MG63 (cell line): ENCODE data around the gene F8. TPM values are rescaled to one million over a fixed set of nuclear protein-coding genes. Genes with fewer than 3 reads are reported as not detected.
"Not testable (repeated sequence)": the region's sequence is repeated elsewhere in the genome, so short reads cannot be mapped to it uniquely, and the experiment has no call there.

Experiments
- DNase-seq: peaks from one replicate; pipeline ENCODE4 v3.0.0-alpha.2; 2020
- H3K27me3 ChIP-seq: fragments of 250-450 bp; sonication (Bioruptor Pico); 2 replicates; pipeline ENCODE4 v1.5.1; 2020; ENCODE audit warnings: mild to moderate bottlenecking, moderate library complexity
- H3K36me3 ChIP-seq: fragments of 250-450 bp; sonication (Bioruptor Pico); 2 replicates; pipeline ENCODE4 v1.5.1; 2020; ENCODE audit warnings: mild to moderate bottlenecking, moderate library complexity
- H3K4me3 ChIP-seq: fragments of 250-450 bp; sonication (Bioruptor Pico); 2 replicates; pipeline ENCODE4 v1.5.1; 2020; ENCODE audit warnings: mild to moderate bottlenecking, moderate library complexity
- H3K9me3 ChIP-seq: fragments of 250-450 bp; sonication (Bioruptor Pico); 2 replicates; pipeline ENCODE4 v1.5.1; 2020; ENCODE audit warnings: mild to moderate bottlenecking, moderate library complexity
- total RNA-seq: library from RNA; depleted of rRNA; stranded (reverse); fragments of >200 nt; shearing (Covaris generic); gene quantifications from 2 replicates; pipeline ENCODE4 v1.2.3, GENCODE V29; 2014; ENCODE audit warnings: low replicate concordance

The F8 gene
- total RNA-seq, 1 experiment from 2014 or later = 5.6 TPM

- H3K27me3 ChIP-seq, H3K4me3 ChIP-seq, H3K36me3 ChIP-seq, H3K9me3 ChIP-seq, DNase-seq: not testable (repeated sequence)
These were observed 16.1 kb downstream of the F8 start for GRCh38 chrX:155006379-155006778.

- H3K4me3 ChIP-seq = no peak overlapping the region
- no peak for DNase-seq
- H3K27me3 ChIP-seq = no peaks in the 10 kb centered on the region
- no peaks in the 10 kb centered on the region for H3K36me3 ChIP-seq
- H3K9me3 ChIP-seq = no peaks in the 10 kb centered on the region
These were observed 17.3 kb downstream of the F8 start for GRCh38 chrX:155005190-155005589.

GRCh38 chrX:155001873-155002272 lies 20.6 kb downstream of the F8 start:
- no peak overlapping the region for H3K4me3 ChIP-seq
- H3K36me3 ChIP-seq = no peaks in the 10 kb centered on the region
- H3K27me3 ChIP-seq = no peaks in the 10 kb centered on the region
- DNase-seq = no peak
- no peaks in the 10 kb centered on the region for H3K9me3 ChIP-seq

DNA sequence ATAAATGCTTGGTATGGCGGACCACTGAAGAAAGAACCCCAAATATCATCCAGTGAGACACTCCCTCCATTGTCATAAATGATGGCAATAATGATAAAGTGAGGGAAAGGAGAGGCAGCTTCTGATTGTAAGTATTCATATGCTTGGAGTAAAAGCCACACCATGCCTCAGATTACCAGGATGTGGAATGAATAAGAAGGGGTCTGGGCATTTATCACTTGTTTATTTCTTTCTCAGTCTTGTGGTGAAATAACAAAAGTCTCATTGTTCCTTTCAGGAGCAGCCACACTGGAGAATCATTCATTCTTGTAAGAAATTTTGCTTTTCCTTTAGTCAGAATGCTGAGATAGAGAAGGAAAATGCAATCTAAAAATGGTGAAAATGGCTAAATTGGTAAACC lies 21.7 kb downstream of the F8 start:
- Histone ChIP-seq H3K9me3 (no peaks in the 10 kb centered on the region), H3K27me3 (no peaks in the 10 kb centered on the region), H3K4me3 (no peak overlapping the region), H3K36me3 (no peaks in the 10 kb centered on the region)
- DNase-seq = no peak

- Histone ChIP-seq H3K27me3 (no peaks in the 10 kb centered on the region), H3K36me3 (no peaks in the 10 kb centered on the region), H3K9me3 (no peaks in the 10 kb centered on the region), H3K4me3 (no peak overlapping the region)
- DNase-seq = no peak
These were observed 24.2 kb downstream of the F8 start for GRCh38 chrX:154998204-154998880.

DNA sequence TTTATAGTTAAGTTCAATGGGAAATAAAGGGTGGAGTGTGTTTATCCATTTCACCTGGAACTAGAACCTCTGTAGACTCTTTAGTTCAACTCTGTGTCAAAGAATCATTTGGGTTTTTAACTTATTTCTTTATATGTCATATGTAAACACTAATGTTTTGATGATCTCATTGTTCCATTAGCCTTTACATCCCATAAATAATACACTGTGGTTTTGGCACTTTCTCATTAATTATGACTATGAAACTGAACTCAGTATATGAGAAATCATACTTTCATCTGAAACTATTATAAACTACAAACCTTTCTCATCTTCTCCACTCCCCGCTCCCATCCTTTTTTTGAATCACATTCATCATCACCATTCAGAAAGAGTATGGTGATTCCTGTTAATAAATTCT lies 31.0 kb downstream of the F8 start:
- H3K36me3 ChIP-seq = no peaks in the 10 kb centered on the region
- H3K27me3 ChIP-seq = no peaks in the 10 kb centered on the region
- no peaks in the 10 kb centered on the region for H3K9me3 ChIP-seq

GRCh38 chrX:154991039-154991438 lies 31.5 kb downstream of the F8 start:
- no peak for DNase-seq
- H3K27me3 ChIP-seq = no peaks in the 10 kb centered on the region
- H3K4me3 ChIP-seq = no peak overlapping the region
- no peaks in the 10 kb centered on the region for H3K36me3 ChIP-seq
- no peaks in the 10 kb centered on the region for H3K9me3 ChIP-seq

More for the DNA sequence above, 31.0 kb downstream of the F8 start:
- DNase-seq = no peak
- no peak overlapping the region for H3K4me3 ChIP-seq

DNA sequence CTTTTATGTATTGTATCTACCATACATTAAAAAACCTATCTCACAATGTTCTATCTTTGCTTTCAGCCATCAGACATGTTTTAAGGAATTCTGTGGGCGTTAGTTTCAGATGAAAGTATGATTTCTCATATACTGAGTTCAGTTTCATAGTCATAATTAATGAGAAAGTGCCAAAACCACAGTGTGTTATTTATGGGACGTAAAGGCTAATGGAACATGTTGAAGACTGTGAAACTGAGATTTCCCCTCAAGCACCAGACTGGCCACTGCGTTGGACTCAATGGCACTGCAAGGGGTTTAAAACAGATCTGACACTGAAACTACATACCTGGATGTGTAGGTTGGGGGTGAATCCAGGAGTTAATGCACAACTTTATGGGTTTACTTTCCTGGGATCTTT lies 32.0 kb downstream of the F8 start:
- H3K9me3 ChIP-seq = no peaks in the 10 kb centered on the region
- DNase-seq = no peak
- H3K36me3 ChIP-seq = no peaks in the 10 kb centered on the region
- H3K4me3 ChIP-seq = no peak overlapping the region
- no peaks in the 10 kb centered on the region for H3K27me3 ChIP-seq

- no peak for DNase-seq
- Histone ChIP-seq H3K27me3 (no peaks in the 10 kb centered on the region), H3K36me3 (no peaks in the 10 kb centered on the region), H3K9me3 (no peaks in the 10 kb centered on the region), H3K4me3 (no peak overlapping the region)
These were observed 33.8 kb downstream of the F8 start for GRCh38 chrX:154988719-154989118.

GRCh38 chrX:154987940-154988339 lies 34.6 kb downstream of the F8 start:
- Histone ChIP-seq H3K9me3 (no peaks in the 10 kb centered on the region), H3K27me3 (no peaks in the 10 kb centered on the region), H3K4me3 (no peak overlapping the region), H3K36me3 (no peaks in the 10 kb centered on the region)
- no peak for DNase-seq

DNA sequence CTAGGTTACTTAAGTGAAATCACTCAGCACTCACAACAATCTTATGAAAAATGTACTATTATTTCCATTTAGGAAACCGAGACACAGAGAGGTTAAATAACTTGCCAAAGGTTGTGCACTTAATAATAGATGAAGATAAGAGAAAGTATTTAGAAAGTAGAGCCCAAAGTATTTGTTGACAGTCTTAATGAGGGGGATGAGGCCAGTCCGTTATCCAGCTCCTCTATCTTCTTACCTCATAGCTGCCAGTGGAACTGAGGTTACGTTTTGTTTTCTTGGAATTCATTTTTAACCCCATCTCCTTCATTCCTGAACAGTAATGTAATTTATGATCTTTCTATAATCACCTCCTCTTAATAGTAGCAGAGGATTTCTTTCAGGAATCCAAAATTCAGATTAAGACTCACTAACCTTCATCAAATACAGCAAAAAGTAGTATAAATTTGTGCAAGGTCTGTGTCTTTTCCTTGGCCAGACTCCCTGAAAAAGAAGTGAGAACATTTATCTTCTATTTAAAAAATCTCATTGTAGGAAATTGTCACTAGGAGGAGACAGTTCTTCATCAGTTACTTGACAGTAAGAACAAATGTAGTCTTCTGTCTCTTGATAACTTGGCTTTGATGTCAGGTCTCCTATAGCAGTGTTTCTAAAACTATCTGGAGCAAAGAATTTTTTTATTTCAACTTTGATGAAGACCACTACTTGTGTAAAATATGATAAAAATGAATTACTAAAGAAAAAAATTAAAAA lies 35.5 kb downstream of the F8 start:
- DNase-seq = no peak
- Histone ChIP-seq H3K36me3 (no peaks in the 10 kb centered on the region), H3K27me3 (no peaks in the 10 kb centered on the region)

GRCh38 chrX:154981116-154981411 lies 41.5 kb downstream of the F8 start:
- Histone ChIP-seq H3K9me3 (no peaks in the 10 kb centered on the region), H3K36me3 (no peaks in the 10 kb centered on the region), H3K4me3 (peak overlapping the region; percentile 34), H3K27me3 (no peaks in the 10 kb centered on the region)
- DNase-seq = no peak

More for the DNA sequence above, 35.5 kb downstream of the F8 start:
- Histone ChIP-seq H3K9me3 (no peaks in the 10 kb centered on the region), H3K4me3 (no peak overlapping the region)

- Histone ChIP-seq H3K9me3 (no peaks in the 10 kb centered on the region), H3K36me3 (no peaks in the 10 kb centered on the region), H3K4me3 (peak overlapping the region; percentile 34), H3K27me3 (no peaks in the 10 kb centered on the region)
- DNase-seq = peak; percentile 36
These were observed 42.0 kb downstream of the F8 start for GRCh38 chrX:154980330-154981115.

GRCh38 chrX:154979629-154980028 lies 42.9 kb downstream of the F8 start:
- Histone ChIP-seq H3K4me3 (no peak overlapping the region), H3K36me3 (no peaks in the 10 kb centered on the region), H3K9me3 (no peaks in the 10 kb centered on the region), H3K27me3 (no peaks in the 10 kb centered on the region)
- DNase-seq = no peak

DNA sequence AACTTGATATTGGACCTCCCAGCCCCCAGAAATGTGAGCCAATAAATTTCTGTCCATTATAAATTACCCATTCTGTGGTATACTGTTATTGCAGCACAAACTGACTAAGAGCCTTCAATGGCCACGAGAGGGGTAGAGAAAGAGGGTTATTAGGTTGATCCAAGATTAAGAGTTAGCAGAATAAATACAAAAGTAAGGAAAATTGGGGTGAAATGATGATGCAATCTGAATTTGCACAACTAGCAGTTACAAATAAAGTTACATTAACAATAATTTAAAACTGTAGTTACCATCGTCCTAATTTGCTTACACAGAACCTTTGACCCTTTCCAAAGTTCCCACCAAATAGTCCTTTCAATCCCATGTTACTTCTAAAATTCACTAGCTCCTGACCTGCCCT lies 54.2 kb downstream of the F8 start:
- Histone ChIP-seq H3K27me3 (no peaks in the 10 kb centered on the region), H3K36me3 (no peaks in the 10 kb centered on the region), H3K9me3 (no peaks in the 10 kb centered on the region), H3K4me3 (no peak overlapping the region)
- no peak for DNase-seq

DNA sequence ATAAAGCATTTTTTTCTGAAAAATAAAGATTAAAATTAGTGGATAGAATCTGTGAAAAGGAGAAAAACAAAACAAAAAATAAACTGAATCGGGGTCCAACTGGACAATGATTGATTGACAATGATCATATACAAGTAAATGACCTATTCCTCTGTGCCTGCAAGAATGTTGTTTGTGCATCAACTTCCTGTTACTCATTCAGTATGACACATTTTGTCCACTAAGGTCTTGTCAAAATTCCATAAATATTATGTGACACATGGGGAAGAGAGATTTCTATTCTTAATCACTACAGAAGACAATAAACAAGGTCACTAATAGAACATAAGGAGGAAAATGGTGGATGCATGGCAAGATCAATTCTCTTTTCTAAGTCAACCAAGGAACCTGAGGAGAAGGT lies 54.9 kb downstream of the F8 start:
- H3K4me3 ChIP-seq = no peak overlapping the region
- H3K27me3 ChIP-seq = no peaks in the 10 kb centered on the region
- no peaks in the 10 kb centered on the region for H3K36me3 ChIP-seq
- DNase-seq = no peak
- no peaks in the 10 kb centered on the region for H3K9me3 ChIP-seq

GRCh38 chrX:154961947-154962346 lies 60.6 kb downstream of the F8 start:
- Histone ChIP-seq H3K9me3 (no peaks in the 10 kb centered on the region), H3K27me3 (no peaks in the 10 kb centered on the region), H3K4me3 (no peak overlapping the region), H3K36me3 (no peaks in the 10 kb centered on the region)
- no peak for DNase-seq

- not testable (repeated sequence) for DNase-seq, H3K4me3 ChIP-seq, H3K9me3 ChIP-seq, H3K27me3 ChIP-seq, H3K36me3 ChIP-seq
These were observed 66.7 kb downstream of the F8 start for GRCh38 chrX:154955799-154956198.
